ENCODE results near the gene SUPV3L1.

- no peak for TF ChIP-seq TARDBP (IDR thresholded peaks at IDR 0.05)
- no peak for TF ChIP-seq BHLHE40 (IDR thresholded peaks at IDR 0.05; ENCODE audit: borderline replicate concordance)
- no peak for TF ChIP-seq SP1 (IDR thresholded peaks at IDR 0.05)
- no peak for TF ChIP-seq SUZ12 (IDR thresholded peaks at IDR 0.05)
- no peak for TF ChIP-seq FOXA1 (IDR thresholded peaks at IDR 0.05)
- no peak for TF ChIP-seq ARNT (IDR thresholded peaks at IDR 0.05)
- no peak for TF ChIP-seq FOXK2 (IDR thresholded peaks at IDR 0.05)
- no peak for TF ChIP-seq ZNF384 (IDR thresholded peaks at IDR 0.05)
- TF ChIP-seq FOXM1 (IDR thresholded peaks at IDR 0.05; ENCODE audit: borderline replicate concordance) = no peak
- no peak for TF ChIP-seq L3MBTL2 (conservative IDR thresholded peaks at IDR 0.05)
- TF ChIP-seq HDGF (IDR thresholded peaks at IDR 0.05; ENCODE audit: borderline replicate concordance) = no peak
- no peak for TF ChIP-seq NFRKB (IDR thresholded peaks at IDR 0.05)
- TF ChIP-seq ELF4 (IDR thresholded peaks at IDR 0.05) = no peak
- no peak for TF ChIP-seq LEF1 (IDR thresholded peaks at IDR 0.05; ENCODE audit: borderline replicate concordance)
Observed at GRCh38 chr10:69213591-69214311, 33.7 kb downstream of the SUPV3L1 start.
